Measurements from ENCODE around the gene GALNT4. TPM values are rescaled to one million over a fixed set of nuclear protein-coding genes. Genes with fewer than 3 reads are reported as not detected.

Gene GALNT4
- total RNA-seq, 1 donor from 2014 or later: 6.9 TPM

DNA sequence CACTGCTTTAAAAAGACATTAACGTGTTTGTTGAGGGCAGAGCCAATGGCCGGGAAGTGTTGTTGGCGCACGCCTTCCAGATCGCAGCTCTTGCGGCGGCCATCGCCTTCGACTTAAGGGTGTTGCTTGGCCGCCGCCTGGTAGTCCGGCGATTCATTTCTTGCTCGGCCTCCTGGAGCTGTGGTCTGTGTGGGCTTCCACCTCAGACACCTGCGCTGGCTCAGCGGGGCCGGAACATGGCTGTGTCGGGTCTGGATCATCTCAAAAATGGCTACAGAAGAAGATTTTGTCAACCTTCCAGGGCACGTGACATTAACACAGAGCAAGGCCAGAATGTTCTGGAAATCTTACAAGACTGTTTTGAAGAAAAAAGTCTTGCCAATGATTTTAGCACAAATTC lies 24.7 kb downstream of the GALNT4 start:
- H3K4me1 ChIP-seq (ENCODE audit: insufficient read depth, low read length): no peaks in the 10 kb centered on the region
- H3K36me3 ChIP-seq (ENCODE audit: insufficient read depth, low read length): no peaks in the 10 kb centered on the region
- no peak for FAIRE-seq
- TF ChIP-seq, protein P1, sequence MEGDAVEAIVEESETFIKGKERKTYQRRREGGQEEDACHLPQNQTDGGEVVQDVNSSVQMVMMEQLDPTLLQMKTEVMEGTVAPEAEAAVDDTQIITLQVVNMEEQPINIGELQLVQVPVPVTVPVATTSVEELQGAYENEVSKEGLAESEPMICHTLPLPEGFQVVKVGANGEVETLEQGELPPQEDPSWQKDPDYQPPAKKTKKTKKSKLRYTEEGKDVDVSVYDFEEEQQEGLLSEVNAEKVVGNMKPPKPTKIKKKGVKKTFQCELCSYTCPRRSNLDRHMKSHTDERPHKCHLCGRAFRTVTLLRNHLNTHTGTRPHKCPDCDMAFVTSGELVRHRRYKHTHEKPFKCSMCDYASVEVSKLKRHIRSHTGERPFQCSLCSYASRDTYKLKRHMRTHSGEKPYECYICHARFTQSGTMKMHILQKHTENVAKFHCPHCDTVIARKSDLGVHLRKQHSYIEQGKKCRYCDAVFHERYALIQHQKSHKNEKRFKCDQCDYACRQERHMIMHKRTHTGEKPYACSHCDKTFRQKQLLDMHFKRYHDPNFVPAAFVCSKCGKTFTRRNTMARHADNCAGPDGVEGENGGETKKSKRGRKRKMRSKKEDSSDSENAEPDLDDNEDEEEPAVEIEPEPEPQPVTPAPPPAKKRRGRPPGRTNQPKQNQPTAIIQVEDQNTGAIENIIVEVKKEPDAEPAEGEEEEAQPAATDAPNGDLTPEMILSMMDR (IDR thresholded peaks at IDR 0.05; ENCODE audit: insufficient read depth, low read depth, low read length): no peak
- no peak for TF ChIP-seq EZH2 (IDR thresholded peaks at IDR 0.05; ENCODE audit: insufficient read depth, low read length)
- H3K4me2 ChIP-seq (ENCODE audit: low read length): no peak overlapping the region
- no peaks in the 10 kb centered on the region for H3K9me3 ChIP-seq (ENCODE audit: insufficient read depth, low read depth, low read length)
- H3K9ac ChIP-seq (ENCODE audit: low read length): no peak overlapping the region
- no peaks in the 10 kb centered on the region for H4K20me1 ChIP-seq (ENCODE audit: insufficient read depth, low read length)
- H3K79me2 ChIP-seq (ENCODE audit: insufficient read depth, low read length): no peaks in the 10 kb centered on the region
- Mint-ChIP-seq H3K9me3 (ENCODE audit: unreplicated experiment) (peaks cover 2% of the 10 kb centered on the region), H3K27ac (ENCODE audit: unreplicated experiment) (no peak overlapping the region), H3K4me1 (ENCODE audit: low read depth, unreplicated experiment) (peaks cover 9% of the 10 kb centered on the region), H3K4me3 (ENCODE audit: unreplicated experiment) (no peak overlapping the region), H3K36me3 (ENCODE audit: low read depth, unreplicated experiment) (peaks cover 8% of the 10 kb centered on the region), H3K27me3 (ENCODE audit: low read depth, unreplicated experiment) (peaks cover 2% of the 10 kb centered on the region)
- H3K27ac ChIP-seq (ENCODE audit: low read depth, low read length): no peak overlapping the region
- no peak for DNase-seq (ENCODE audit: low read depth)
- no peak overlapping the region for H2AFZ ChIP-seq (ENCODE audit: low read depth, low read length)
- H3K27me3 ChIP-seq (ENCODE audit: insufficient read depth, low read length): no peaks in the 10 kb centered on the region
- H3K4me3 ChIP-seq (ENCODE audit: insufficient read depth, low read depth, low read length): no peak overlapping the region

DNA sequence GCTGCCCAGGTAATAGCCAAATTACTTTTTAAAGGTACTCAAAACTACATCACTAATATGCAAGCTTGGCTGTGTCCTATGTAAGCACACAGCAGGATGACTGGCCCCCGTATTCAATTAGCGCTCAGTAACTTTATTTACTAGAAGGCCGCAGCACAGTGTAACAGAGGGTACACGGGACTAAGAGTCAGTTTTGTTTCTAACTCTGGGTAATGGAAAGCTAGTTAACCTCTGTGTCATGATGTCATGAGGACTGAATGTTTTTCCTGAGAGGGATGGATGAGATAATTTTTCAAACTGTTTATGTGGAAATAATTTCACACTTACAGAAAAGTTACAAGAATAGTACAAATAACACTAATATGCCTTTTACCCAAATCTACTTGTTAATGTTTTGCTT lies 27.1 kb downstream of the GALNT4 start:
- H3K27me3 ChIP-seq (ENCODE audit: insufficient read depth, low read length): no peaks in the 10 kb centered on the region
- DNase-seq (ENCODE audit: low read depth): no peak
- H2AFZ ChIP-seq (ENCODE audit: low read depth, low read length): no peak overlapping the region
- peaks cover 8% of the 10 kb centered on the region for H3K36me3 Mint-ChIP-seq (ENCODE audit: low read depth, unreplicated experiment)
- no peak overlapping the region for H3K27ac Mint-ChIP-seq (ENCODE audit: unreplicated experiment)
- H3K79me2 ChIP-seq (ENCODE audit: insufficient read depth, low read length): no peaks in the 10 kb centered on the region
- peaks cover 2% of the 10 kb centered on the region for H3K27me3 Mint-ChIP-seq (ENCODE audit: low read depth, unreplicated experiment)
- peaks cover 11% of the 10 kb centered on the region for H3K4me1 Mint-ChIP-seq (ENCODE audit: low read depth, unreplicated experiment)
- FAIRE-seq: no peak
- no peaks in the 10 kb centered on the region for H3K9me3 ChIP-seq (ENCODE audit: insufficient read depth, low read depth, low read length)
- TF ChIP-seq, protein P1 (IDR thresholded peaks at IDR 0.05; ENCODE audit: insufficient read depth, low read depth, low read length): no peak
- TF ChIP-seq EZH2 (IDR thresholded peaks at IDR 0.05; ENCODE audit: insufficient read depth, low read length): no peak
- H3K4me1 ChIP-seq (ENCODE audit: insufficient read depth, low read length): no peaks in the 10 kb centered on the region
- no peak overlapping the region for H3K27ac ChIP-seq (ENCODE audit: low read depth, low read length)
- no peak overlapping the region for H3K4me2 ChIP-seq (ENCODE audit: low read length)
- H3K4me3 Mint-ChIP-seq (ENCODE audit: unreplicated experiment): no peak overlapping the region
- peaks cover 2% of the 10 kb centered on the region for H3K9me3 Mint-ChIP-seq (ENCODE audit: unreplicated experiment)
- H3K4me3 ChIP-seq (ENCODE audit: insufficient read depth, low read depth, low read length): no peak overlapping the region
- H3K36me3 ChIP-seq (ENCODE audit: insufficient read depth, low read length): no peaks in the 10 kb centered on the region
- no peaks in the 10 kb centered on the region for H4K20me1 ChIP-seq (ENCODE audit: insufficient read depth, low read length)
- H3K9ac ChIP-seq (ENCODE audit: low read length): no peak overlapping the region

DNA sequence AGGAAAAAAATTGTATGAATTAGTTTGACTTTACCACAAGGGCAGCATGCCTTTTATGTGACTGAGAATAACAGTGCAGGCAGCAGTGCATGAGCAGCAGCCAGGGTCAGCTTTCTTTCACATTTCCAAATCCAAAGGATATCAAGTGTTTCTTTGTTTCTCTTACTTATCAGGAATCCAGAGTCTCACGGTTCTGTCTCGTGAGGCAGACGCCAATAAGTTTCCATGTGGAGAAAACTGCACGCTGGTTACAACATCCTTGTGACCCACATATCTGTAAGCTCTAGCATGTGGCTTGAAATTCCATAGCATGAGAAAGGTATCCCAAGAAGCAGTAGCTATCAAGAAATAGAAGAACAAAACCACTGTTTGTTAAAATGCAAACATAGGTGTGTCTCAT lies 27.6 kb downstream of the GALNT4 start:
- peaks cover 2% of the 10 kb centered on the region for H3K27me3 Mint-ChIP-seq (ENCODE audit: low read depth, unreplicated experiment)
- Histone ChIP-seq H3K79me2 (ENCODE audit: insufficient read depth, low read length) (no peaks in the 10 kb centered on the region), H3K9me3 (ENCODE audit: insufficient read depth, low read depth, low read length) (no peaks in the 10 kb centered on the region), H3K27me3 (ENCODE audit: insufficient read depth, low read length) (no peaks in the 10 kb centered on the region), H4K20me1 (ENCODE audit: insufficient read depth, low read length) (no peaks in the 10 kb centered on the region), H3K4me2 (ENCODE audit: low read length) (no peak overlapping the region), H3K4me1 (ENCODE audit: insufficient read depth, low read length) (no peaks in the 10 kb centered on the region), H3K9ac (ENCODE audit: low read length) (no peak overlapping the region), H2AFZ (ENCODE audit: low read depth, low read length) (no peak overlapping the region), H3K4me3 (ENCODE audit: insufficient read depth, low read depth, low read length) (no peak overlapping the region), H3K27ac (ENCODE audit: low read depth, low read length) (no peak overlapping the region), H3K36me3 (ENCODE audit: insufficient read depth, low read length) (no peaks in the 10 kb centered on the region)
- peaks cover 11% of the 10 kb centered on the region for H3K4me1 Mint-ChIP-seq (ENCODE audit: low read depth, unreplicated experiment)
- H3K4me3 Mint-ChIP-seq (ENCODE audit: unreplicated experiment): no peak overlapping the region
- H3K36me3 Mint-ChIP-seq (ENCODE audit: low read depth, unreplicated experiment): peaks cover 8% of the 10 kb centered on the region
- no peak for DNase-seq (ENCODE audit: low read depth)
- TF ChIP-seq, protein P1 (IDR thresholded peaks at IDR 0.05; ENCODE audit: insufficient read depth, low read depth, low read length): no peak
- TF ChIP-seq EZH2 (IDR thresholded peaks at IDR 0.05; ENCODE audit: insufficient read depth, low read length): no peak
- no peak overlapping the region for H3K27ac Mint-ChIP-seq (ENCODE audit: unreplicated experiment)
- no peak for FAIRE-seq
- no peaks in the 10 kb centered on the region for H3K9me3 Mint-ChIP-seq (ENCODE audit: unreplicated experiment)

All from astrocyte (in vitro differentiated cells and primary cell).